ENCODE data around the gene HIVEP3.

The HIVEP3 gene

DNA sequence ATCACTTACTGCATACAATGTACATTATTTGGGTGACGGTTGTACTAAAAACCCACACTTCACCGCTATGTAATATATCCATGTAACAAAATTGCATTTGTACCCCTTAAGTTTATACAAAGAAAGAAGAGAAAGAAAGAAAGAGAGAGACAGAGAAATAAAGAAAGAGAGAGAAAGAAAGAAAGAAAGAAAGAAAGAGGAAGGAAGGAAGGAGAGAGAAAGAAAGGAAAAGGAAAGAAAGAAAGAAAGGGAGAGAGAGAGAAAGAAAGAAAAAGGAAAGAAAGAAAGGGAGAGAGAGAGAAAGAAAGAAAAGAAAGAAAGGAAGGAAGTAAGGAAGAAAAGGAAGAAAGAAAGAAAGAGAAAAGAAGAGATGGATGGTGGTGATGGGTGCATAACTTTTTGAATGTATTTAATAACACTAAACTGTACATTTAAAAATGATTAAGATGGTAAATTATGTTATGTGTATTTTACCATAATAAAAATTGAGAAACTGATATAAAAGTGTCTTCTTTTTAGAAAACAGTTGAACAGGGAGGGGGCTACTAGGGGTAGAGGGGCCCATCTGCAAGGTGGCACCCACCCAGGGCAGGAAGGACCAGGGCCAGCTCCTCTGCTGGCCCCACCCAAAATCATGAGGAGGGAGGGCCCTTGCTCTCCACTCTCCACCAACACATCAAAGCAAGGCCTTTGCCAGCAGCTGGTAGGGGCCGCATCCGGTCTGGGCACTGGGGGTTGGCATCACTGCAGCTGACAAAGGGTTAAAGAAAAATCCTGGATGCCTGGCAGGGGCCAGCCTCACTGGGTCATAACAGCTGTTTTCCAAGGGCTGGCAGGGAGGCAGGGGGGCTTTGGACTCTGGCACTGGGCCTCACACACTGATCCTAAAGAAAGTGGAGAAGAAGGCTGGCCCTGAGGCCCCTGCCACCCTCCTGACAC is 280.4 kb downstream of the HIVEP3 start:
- Histone ChIP-seq H3K4me1 (no peaks in the 10 kb centered on the region), H3K4me3 (no peak overlapping the region), H3K27ac (no peak overlapping the region), H3K36me3 (no peaks in the 10 kb centered on the region), H3K9me3 (no peaks in the 10 kb centered on the region), H3K27me3 (no peaks in the 10 kb centered on the region)
- DNase-seq, result no peak
- TF ChIP-seq, protein P1, sequence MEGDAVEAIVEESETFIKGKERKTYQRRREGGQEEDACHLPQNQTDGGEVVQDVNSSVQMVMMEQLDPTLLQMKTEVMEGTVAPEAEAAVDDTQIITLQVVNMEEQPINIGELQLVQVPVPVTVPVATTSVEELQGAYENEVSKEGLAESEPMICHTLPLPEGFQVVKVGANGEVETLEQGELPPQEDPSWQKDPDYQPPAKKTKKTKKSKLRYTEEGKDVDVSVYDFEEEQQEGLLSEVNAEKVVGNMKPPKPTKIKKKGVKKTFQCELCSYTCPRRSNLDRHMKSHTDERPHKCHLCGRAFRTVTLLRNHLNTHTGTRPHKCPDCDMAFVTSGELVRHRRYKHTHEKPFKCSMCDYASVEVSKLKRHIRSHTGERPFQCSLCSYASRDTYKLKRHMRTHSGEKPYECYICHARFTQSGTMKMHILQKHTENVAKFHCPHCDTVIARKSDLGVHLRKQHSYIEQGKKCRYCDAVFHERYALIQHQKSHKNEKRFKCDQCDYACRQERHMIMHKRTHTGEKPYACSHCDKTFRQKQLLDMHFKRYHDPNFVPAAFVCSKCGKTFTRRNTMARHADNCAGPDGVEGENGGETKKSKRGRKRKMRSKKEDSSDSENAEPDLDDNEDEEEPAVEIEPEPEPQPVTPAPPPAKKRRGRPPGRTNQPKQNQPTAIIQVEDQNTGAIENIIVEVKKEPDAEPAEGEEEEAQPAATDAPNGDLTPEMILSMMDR (IDR thresholded peaks at IDR 0.05), result no peak
- intact Hi-C loops (cut with DNase I; ENCODE audit: low total_unique reads), result no loop called here

DNA sequence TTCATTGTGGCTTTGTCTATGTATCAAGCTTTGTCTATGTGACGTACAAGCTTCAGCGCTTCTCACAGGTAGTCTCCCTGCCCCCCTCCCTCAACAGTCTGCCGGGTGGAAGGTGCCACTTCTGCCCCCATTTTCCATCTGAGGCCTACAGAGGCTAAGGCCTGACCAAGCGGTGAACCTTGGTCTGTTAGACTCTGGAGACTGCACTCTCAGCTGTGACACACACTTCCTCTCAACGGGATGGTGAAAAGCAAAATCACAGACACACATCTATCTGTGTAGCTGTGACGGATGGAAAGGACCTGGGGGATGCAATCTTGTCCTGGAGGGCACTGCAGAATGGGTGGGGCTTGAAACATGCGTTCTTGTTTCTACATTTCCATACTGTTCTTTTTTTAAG is 281.4 kb downstream of the HIVEP3 start:
- Histone ChIP-seq H3K9me3 (no peaks in the 10 kb centered on the region), H3K4me1 (no peaks in the 10 kb centered on the region), H3K27me3 (no peaks in the 10 kb centered on the region), H3K27ac (no peak overlapping the region), H3K36me3 (no peaks in the 10 kb centered on the region), H3K4me3 (no peak overlapping the region)
- no peak for DNase-seq
- TF ChIP-seq, protein P1 (IDR thresholded peaks at IDR 0.05), result no peak
- intact Hi-C loops (cut with DNase I; ENCODE audit: low total_unique reads), result no loop called here

DNA sequence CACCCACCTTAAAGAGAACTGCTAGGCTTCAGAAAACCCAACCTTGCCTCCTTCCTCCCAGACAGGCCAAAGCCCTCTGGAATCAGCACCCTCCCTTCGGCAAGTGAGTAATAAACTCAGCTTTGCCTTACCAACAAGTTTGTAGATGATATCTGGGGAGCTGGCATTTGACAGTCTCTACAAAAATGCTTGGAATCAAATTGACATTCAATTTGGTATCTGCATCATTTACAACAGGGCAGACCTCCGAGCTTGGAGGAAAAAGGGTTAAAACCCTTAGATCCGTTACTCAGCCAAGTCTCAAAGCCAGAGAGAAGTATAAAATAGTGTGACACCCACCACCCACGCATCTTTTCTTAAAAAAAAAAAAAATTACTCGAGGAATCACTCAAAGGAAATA is 285.0 kb downstream of the HIVEP3 start:
- intact Hi-C loops (cut with DNase I; ENCODE audit: low total_unique reads), result no loop called here
- no peaks in the 10 kb centered on the region for H3K4me1 ChIP-seq
- H3K4me3 ChIP-seq, result no peak overlapping the region
- peaks cover 0 to 4% of the 10 kb centered on the region in 2 donors for H3K27me3 ChIP-seq
- TF ChIP-seq, protein P1 (IDR thresholded peaks at IDR 0.05), result no peak
- H3K27ac ChIP-seq, result no peak overlapping the region
- H3K9me3 ChIP-seq, result no peaks in the 10 kb centered on the region
- no peak for DNase-seq
- no peaks in the 10 kb centered on the region for H3K36me3 ChIP-seq

DNA sequence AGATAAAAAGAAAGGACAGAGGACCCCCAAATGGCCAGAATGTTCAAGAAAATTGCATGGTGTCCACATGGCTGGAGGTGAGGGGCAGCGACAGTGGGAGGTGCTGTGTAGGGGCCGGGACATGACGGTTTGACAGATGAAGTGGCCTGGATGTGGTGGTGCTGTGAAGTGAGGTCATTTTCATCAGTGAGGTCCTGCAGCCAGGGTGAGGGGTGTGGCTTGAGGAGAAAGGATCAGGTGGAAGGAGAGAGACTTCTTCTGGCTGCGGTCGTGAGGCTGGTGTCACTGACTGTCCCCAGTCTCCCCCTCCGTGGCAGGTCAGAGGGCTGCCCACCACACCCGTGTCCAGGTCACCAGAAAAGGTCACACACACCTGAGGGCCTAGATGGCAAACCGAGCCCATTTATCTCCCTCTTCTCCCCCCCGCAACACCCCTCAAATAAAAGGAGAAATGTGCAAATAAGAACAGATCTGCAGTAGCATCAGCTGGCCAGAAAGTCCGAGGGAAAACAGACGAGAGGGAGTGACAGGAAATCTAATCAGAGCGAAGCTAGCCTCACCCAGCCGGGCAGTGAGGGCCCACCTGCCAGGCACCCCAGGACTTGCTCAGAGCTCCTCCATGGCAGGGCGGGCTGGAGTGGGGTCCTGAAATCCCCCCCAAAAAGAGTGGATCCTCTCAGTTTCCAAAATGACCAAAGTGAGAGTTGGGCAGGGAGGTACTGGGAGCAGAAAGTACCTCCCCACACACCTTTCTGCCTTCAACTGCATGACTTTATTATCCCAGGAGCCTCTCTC is 285.7 kb downstream of the HIVEP3 start:
- Histone ChIP-seq H3K9me3 (no peaks in the 10 kb centered on the region), H3K4me1 (no peaks in the 10 kb centered on the region), H3K27ac (no peak overlapping the region), H3K27me3 (peaks cover 0 to 4% of the 10 kb centered on the region in 2 donors), H3K4me3 (no peak overlapping the region), H3K36me3 (no peaks in the 10 kb centered on the region)
- TF ChIP-seq, protein P1 (IDR thresholded peaks at IDR 0.05), result no peak
- intact Hi-C loops (cut with DNase I; ENCODE audit: low total_unique reads), result no loop called here
- no peak for DNase-seq

DNA sequence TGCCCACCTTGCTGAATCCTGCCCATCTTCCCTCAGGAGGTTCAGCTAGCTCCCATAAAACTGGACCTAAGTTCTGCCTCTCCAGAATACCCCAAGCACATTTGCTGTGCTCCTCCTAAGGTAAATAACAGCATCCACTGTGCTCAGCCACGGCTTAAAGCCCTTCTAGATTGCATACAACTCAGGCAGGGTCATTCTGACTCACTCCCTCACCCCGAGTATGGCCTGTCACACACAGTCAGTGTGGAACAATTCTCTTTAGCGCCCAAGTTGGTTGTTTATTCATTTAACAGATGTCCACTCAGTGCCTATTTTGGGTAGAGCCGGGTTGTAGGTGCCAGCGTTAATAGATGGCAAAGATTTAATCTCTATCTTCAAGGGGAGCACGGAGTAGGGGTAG is 286.8 kb downstream of the HIVEP3 start:
- Histone ChIP-seq H3K4me1 (peaks cover 0 to 4% (median under 1%) of the 10 kb centered on the region in 4 donors), H3K36me3 (no peaks in the 10 kb centered on the region), H3K4me3 (no peak overlapping the region), H3K9me3 (no peaks in the 10 kb centered on the region), H3K27ac (no peak overlapping the region), H3K27me3 (peaks cover 0 to 4% of the 10 kb centered on the region in 2 donors)
- intact Hi-C loops (cut with DNase I; ENCODE audit: low total_unique reads), result no loop called here
- DNase-seq, result no peak
- TF ChIP-seq, protein P1 (IDR thresholded peaks at IDR 0.05), result no peak

Data from tibial artery (tissue), 4 donors.